Midbrain (tissue), 1 donor: ENCODE data around the gene ZBED3.
"Not testable (repeated sequence)": the region's sequence is repeated elsewhere in the genome, so short reads cannot be mapped to it uniquely, and the experiment has no call there.

Source experiments
- DNase-seq: peaks from one replicate; lab custom pipeline; 2025; lab: John Stamatoyannopoulos, UW

Gene ZBED3

GRCh38 chr5:77086689-77087483, at the start of gene ZBED3:
ZBED3 (minus strand) TSS chr5:77087285; CDS start chr5:77077878, 9,407 bp downstream.
- peak; percentile 75 for DNase-seq

GRCh38 chr5:77133061-77133758, 46.1 kb upstream of the ZBED3 start:
- DNase-seq: peak; percentile 90

- DNase-seq: no peak
Measured at GRCh38 chr5:77131361-77131760, 44.3 kb upstream of the ZBED3 start.

GRCh38 chr5:77129391-77129990, 42.4 kb upstream of the ZBED3 start:
- DNase-seq: peak; percentile 42

- DNase-seq: no peak
Measured at GRCh38 chr5:77128411-77129061, 41.5 kb upstream of the ZBED3 start.

- no peak for DNase-seq
Measured at GRCh38 chr5:77123057-77123456, 36.0 kb upstream of the ZBED3 start.

GRCh38 chr5:77120706-77121105, 33.6 kb upstream of the ZBED3 start:
- DNase-seq: no peak

- DNase-seq: no peak
Measured at GRCh38 chr5:77120086-77120485, 33.0 kb upstream of the ZBED3 start.

GRCh38 chr5:77117161-77117560, 30.1 kb upstream of the ZBED3 start:
- no peak for DNase-seq

GRCh38 chr5:77107035-77107434, 19.9 kb upstream of the ZBED3 start:
- not testable (repeated sequence) for DNase-seq

GRCh38 chr5:77104813-77105212, 17.7 kb upstream of the ZBED3 start:
- DNase-seq: no peak

- DNase-seq: no peak
Measured at GRCh38 chr5:77103457-77103856, 16.4 kb upstream of the ZBED3 start.

GRCh38 chr5:77102549-77102948, 15.5 kb upstream of the ZBED3 start:
- no peak for DNase-seq

- no peak for DNase-seq
Measured at GRCh38 chr5:77101298-77101697, 14.2 kb upstream of the ZBED3 start.

GRCh38 chr5:77095189-77095588, 8.1 kb upstream of the ZBED3 start:
- DNase-seq: peak; percentile 42

- DNase-seq: peak; percentile 75
Measured at GRCh38 chr5:77087484-77088261, 588 bp upstream of the ZBED3 start.

- DNase-seq: peak; percentile 79
Measured at GRCh38 chr5:77086368-77086688, 757 bp downstream of the ZBED3 start.

GRCh38 chr5:77083088-77083487, 4.0 kb downstream of the ZBED3 start:
- no peak for DNase-seq

- DNase-seq: no peak
Measured at GRCh38 chr5:77082280-77082679, 4.8 kb downstream of the ZBED3 start.

GRCh38 chr5:77080905-77081304, 6.2 kb downstream of the ZBED3 start:
- DNase-seq: no peak

GRCh38 chr5:77080479-77080878, 6.6 kb downstream of the ZBED3 start:
- DNase-seq: not testable (repeated sequence)

GRCh38 chr5:77077829-77078176, 9.3 kb downstream of the ZBED3 start:
- DNase-seq: no peak
